HG03159 (cell line): ENCODE results near the gene WWC1.

Source experiments
- ATAC-seq: cut with Tn5 transposase; IDR thresholded peaks from one replicate; pipeline ENCODE4 v1.9.1; 2021; ENCODE audit warnings: mild to moderate bottlenecking, moderate library complexity; ENCODE audit not compliant: unreplicated experiment

Gene WWC1

GRCh38 chr5:168291342-168291963, at the start of gene WWC1:
Gene WWC1 (plus strand): TSS chr5:168291645. CDS start chr5:168292153, 508 bp downstream.
- peak; percentile 86 for ATAC-seq

- no peak for ATAC-seq
Measured at GRCh38 chr5:168244838-168245559, 46.4 kb upstream of the WWC1 start.

- no peak for ATAC-seq
Measured at GRCh38 chr5:168249923-168250322, 41.5 kb upstream of the WWC1 start.

- no peak for ATAC-seq
Measured at GRCh38 chr5:168251259-168251658, 40.2 kb upstream of the WWC1 start.

- no peak for ATAC-seq
Measured at GRCh38 chr5:168254013-168254693, 37.3 kb upstream of the WWC1 start.

- ATAC-seq = no peak
Measured at GRCh38 chr5:168260353-168261226, 30.9 kb upstream of the WWC1 start.

GRCh38 chr5:168261227-168261571, 30.2 kb upstream of the WWC1 start:
- ATAC-seq = no peak

GRCh38 chr5:168262042-168262743, 29.3 kb upstream of the WWC1 start:
- ATAC-seq = no peak

GRCh38 chr5:168263121-168263520, 28.3 kb upstream of the WWC1 start:
- no peak for ATAC-seq

GRCh38 chr5:168266016-168266415, 25.4 kb upstream of the WWC1 start:
- no peak for ATAC-seq

GRCh38 chr5:168268949-168269936, 22.2 kb upstream of the WWC1 start:
- ATAC-seq = peak; percentile 94

GRCh38 chr5:168269937-168270330, 21.5 kb upstream of the WWC1 start:
- ATAC-seq = no peak

GRCh38 chr5:168270476-168270875, 21.0 kb upstream of the WWC1 start:
- ATAC-seq = no peak

- ATAC-seq = no peak
Measured at GRCh38 chr5:168273056-168273980, 18.1 kb upstream of the WWC1 start.

GRCh38 chr5:168274406-168274805, 17.0 kb upstream of the WWC1 start:
- no peak for ATAC-seq

- ATAC-seq = no peak
Measured at GRCh38 chr5:168275940-168276339, 15.5 kb upstream of the WWC1 start.

- ATAC-seq = no peak
Measured at GRCh38 chr5:168282120-168282519, 9.3 kb upstream of the WWC1 start.

- no peak for ATAC-seq
Measured at GRCh38 chr5:168284809-168285208, 6.6 kb upstream of the WWC1 start.
